Endothelial cell (in vitro differentiated cells): Measurements from ENCODE around the gene RBM6. TPM values are rescaled to one million over a fixed set of nuclear protein-coding genes. Genes with fewer than 3 reads are reported as not detected.

Source experiments
- DNase-seq: peaks from one replicate; pipeline ENCODE4 v3.0.0; 2021; ENCODE audit warnings: low spot score
- H3K27ac Mint-ChIP-seq: one replicate; pipeline ENCODE4 v1.8.0; 2021; ENCODE audit warnings: mixed read lengths, inconsistent platforms; ENCODE audit not compliant: unreplicated experiment
- H3K27me3 Mint-ChIP-seq: one replicate; pipeline ENCODE4 v1.8.0; 2021; ENCODE audit warnings: mild to moderate bottlenecking, moderate library complexity, mixed read lengths, inconsistent platforms; ENCODE audit not compliant: unreplicated experiment
- H3K36me3 Mint-ChIP-seq: one replicate; pipeline ENCODE4 v1.8.0; 2021; ENCODE audit warnings: mild to moderate bottlenecking, low read depth, mixed read lengths, inconsistent platforms; ENCODE audit not compliant: unreplicated experiment
- H3K4me1 Mint-ChIP-seq: one replicate; pipeline ENCODE4 v1.8.0; 2021; ENCODE audit warnings: mild to moderate bottlenecking, mixed read lengths, inconsistent platforms; ENCODE audit not compliant: unreplicated experiment
- H3K4me3 Mint-ChIP-seq: one replicate; pipeline ENCODE4 v1.8.0; 2021; ENCODE audit warnings: mild to moderate bottlenecking, mixed read lengths, inconsistent platforms; ENCODE audit not compliant: unreplicated experiment
- H3K9me3 Mint-ChIP-seq: one replicate; pipeline ENCODE4 v1.8.0; 2021; ENCODE audit warnings: mixed read lengths, inconsistent platforms; ENCODE audit not compliant: unreplicated experiment
- CTCF ChIP-seq: fragments of 200-600 bp; sonication (generic); IDR thresholded peaks from one replicate; pipeline ENCODE4 v1.5.0; 2021; ENCODE audit warnings: antibody characterized with exemption; ENCODE audit not compliant: unreplicated experiment
- long read RNA-seq: library from polyadenylated mRNA; unstranded; transcript quantifications from one replicate; pipeline ENCODE4 v2.0.0, GENCODE V29; 2020; ENCODE audit not compliant: unreplicated experiment
- total RNA-seq: library from RNA; stranded (reverse); fragmentation: NEBNext Ultra II Directional; extraction: Animal tissue kit (Norgen Biotek cat#: 25700); gene quantifications from one replicate; pipeline ENCODE4 v1.2.1, GENCODE V29; 2021; ENCODE audit not compliant: unreplicated experiment

The RBM6 gene
- 76.2 TPM for total RNA-seq
- long read RNA-seq, transcript RBM6-204 (19 exons, 2,324 nt), result major isoform, 5 of 34 reads
- long read RNA-seq, partial matches to known transcripts, result 15 of 34 reads
- long read RNA-seq, other reads (novel, unspliced or antisense), result 6 of 34 reads

DNA sequence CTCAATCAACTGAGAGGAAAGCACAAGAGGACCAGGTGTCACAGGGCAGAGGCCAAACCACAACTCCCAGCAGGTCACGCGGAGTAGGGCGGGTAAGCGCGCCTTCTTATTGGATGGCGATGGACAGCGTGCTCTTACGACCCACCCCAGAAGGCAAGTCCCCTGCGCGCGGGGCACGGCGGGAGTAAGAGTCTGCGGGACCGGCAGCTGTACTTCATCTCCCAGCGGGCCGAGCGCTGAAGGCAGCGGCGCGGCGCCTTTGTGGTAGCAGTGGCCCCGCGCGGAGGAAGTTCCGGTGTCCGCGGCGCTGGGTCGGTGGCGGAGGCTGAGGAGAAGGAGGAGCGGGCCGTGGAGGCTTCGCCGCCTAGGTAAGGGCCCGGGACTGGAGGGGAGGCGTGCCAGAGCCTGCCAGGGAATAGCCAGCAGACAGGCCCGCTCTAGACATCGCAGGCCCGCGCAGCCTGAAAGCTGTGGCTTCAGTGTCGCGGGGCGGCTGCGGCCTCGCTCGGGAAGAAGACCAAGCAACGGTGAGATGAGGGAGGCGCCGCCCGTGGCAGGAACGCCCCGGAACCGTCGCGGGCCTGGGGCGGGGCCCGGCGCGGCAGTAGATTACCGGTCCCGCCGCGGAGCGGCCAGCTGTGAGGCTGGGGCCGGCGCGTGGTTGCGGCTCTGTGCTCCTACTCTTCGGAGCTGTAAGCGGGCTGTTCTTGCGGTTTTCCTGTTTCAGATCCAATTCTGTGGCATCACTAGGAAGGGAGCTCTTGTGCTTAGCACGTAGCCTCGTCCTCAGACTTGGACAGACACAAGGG lies at the start of gene RBM6:
TSS of gene RBM6 (plus strand) at position 293 of the 809 bp plus-strand sequence. CDS start 22,492 bp downstream, outside the sequence.
- DNase-seq, result peak; percentile 94
- Mint-ChIP-seq H3K27me3 (peaks cover 3% of the 10 kb centered on the region), H3K9me3 (no peaks in the 10 kb centered on the region), H3K36me3 (no peaks in the 10 kb centered on the region), H3K4me1 (peaks cover 5% of the 10 kb centered on the region), H3K4me3 (peak within 1 kb of the TSS; percentile 97), H3K27ac (peak within 1 kb of the TSS; percentile 93)
- TF ChIP-seq CTCF, result no peak

- Mint-ChIP-seq H3K36me3 (peaks cover 3% of the 10 kb centered on the region), H3K4me3 (no peak overlapping the region)
- DNase-seq, result no peak
Measured at GRCh38 chr3:49895791-49896190, 44.2 kb upstream of the RBM6 start.

DNA sequence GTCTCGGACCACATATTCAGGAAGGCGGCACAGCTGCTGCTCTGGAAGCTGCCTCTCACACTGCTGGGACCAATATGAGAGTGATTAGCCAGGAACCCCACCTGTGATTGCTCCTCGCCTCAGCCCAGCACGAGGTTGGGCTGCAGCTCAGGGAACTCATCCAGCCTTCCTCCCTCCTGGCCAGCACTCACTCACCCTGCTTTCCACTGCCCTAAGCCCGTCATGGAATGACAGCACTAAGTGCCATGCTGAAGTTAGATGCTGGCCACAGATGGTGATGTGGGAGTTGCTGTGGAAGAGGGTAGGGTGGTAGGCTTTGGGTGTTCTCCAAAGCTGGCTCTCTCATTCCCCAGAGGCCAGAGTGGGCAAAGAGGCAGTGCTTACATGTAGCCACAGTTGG lies 43.6 kb upstream of the RBM6 start:
- H3K27me3 Mint-ChIP-seq, result peaks cover 2% of the 10 kb centered on the region
- H3K36me3 Mint-ChIP-seq, result peaks cover 3% of the 10 kb centered on the region

More at GRCh38 chr3:49895791-49896190, 44.2 kb upstream of the RBM6 start:
- H3K4me1 Mint-ChIP-seq, result no peaks in the 10 kb centered on the region
- no peak for TF ChIP-seq CTCF
- peaks cover 2% of the 10 kb centered on the region for H3K27me3 Mint-ChIP-seq
- no peak overlapping the region for H3K27ac Mint-ChIP-seq
- H3K9me3 Mint-ChIP-seq, result no peaks in the 10 kb centered on the region

DNA sequence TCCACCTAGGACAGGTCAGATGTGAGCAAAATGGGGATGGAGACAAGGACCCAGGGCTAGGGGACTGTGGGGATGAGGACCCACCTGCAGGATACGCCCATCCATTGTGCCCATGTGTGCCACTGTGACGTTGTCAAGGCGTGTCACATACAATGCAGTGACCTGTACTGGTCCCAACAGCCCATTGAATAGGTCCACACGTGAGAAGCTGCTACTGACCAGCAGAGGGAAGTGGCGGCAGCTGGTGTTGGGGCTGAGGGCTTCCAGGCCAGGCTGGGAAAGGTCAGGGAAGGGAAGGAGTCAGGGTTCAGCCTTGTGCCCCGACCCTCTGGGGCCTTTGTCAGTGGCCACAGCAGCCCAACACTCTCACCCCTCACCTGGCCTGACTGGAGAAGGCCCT lies 41.0 kb upstream of the RBM6 start:
- Mint-ChIP-seq H3K27me3 (peaks cover 2% of the 10 kb centered on the region), H3K4me3 (no peak overlapping the region), H3K9me3 (no peaks in the 10 kb centered on the region), H3K36me3 (peaks cover 3% of the 10 kb centered on the region), H3K27ac (no peak overlapping the region), H3K4me1 (no peaks in the 10 kb centered on the region)
- TF ChIP-seq CTCF, result no peak
- DNase-seq, result no peak

More for the DNA sequence above, 43.6 kb upstream of the RBM6 start:
- no peak for TF ChIP-seq CTCF
- Mint-ChIP-seq H3K27ac (no peak overlapping the region), H3K4me3 (no peak overlapping the region), H3K9me3 (no peaks in the 10 kb centered on the region), H3K4me1 (no peaks in the 10 kb centered on the region)
- DNase-seq, result no peak

DNA sequence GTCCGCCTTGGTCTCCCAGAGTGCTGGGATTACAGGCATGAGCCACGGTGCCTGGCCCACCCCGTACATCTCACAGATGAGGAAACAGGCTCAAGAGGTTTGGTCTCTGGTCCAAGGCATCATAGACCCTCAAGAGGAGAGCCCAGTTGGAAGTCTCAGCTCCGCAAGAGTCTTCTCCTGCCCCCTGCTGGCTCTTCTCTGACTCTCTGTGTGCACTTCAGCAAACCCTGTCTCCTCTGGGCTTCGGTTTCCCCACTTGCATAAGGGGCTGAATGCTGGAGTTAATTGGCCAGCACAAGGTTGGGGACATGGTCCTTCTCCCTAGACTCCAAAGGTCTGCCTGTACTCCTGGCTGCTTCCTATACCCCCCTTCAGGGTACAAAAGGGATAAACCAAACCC lies 40.1 kb upstream of the RBM6 start:
- Mint-ChIP-seq H3K27me3 (peaks cover 2% of the 10 kb centered on the region), H3K4me3 (no peak overlapping the region), H3K9me3 (no peaks in the 10 kb centered on the region), H3K27ac (no peak overlapping the region), H3K36me3 (peaks cover 3% of the 10 kb centered on the region), H3K4me1 (no peaks in the 10 kb centered on the region)
- peak; percentile 42 for TF ChIP-seq CTCF
- DNase-seq, result peak; percentile 52
